Tibial nerve (tissue), 4 donors: ENCODE results near the gene TRIP11.

Source experiments
- CTCF ChIP-seq, 5 experiments: fragments of 200-600 bp in 3 of 5; fragments of 450-650 bp in 2 of 5; sonication (generic) in 3 of 5; IDR thresholded peaks; one replicate each; pipeline ENCODE4 v1.5.1; 2016 to 2019; ENCODE audit warnings: antibody characterized with exemption in 5 of 5, mild to moderate bottlenecking in 3 of 5, moderate library complexity in 2 of 5
- EP300 ChIP-seq, 2 donors: sonication (generic); formaldehyde crosslinking; IDR thresholded peaks; one replicate each; pipeline ENCODE4 v1.6.1; 2017; ENCODE audit warnings: antibody characterized with exemption in 2 of 2, mild to moderate bottlenecking in 1 of 2
- POLR2A ChIP-seq, 2 donors: fragments of 450-650 bp; IDR thresholded peaks; one replicate each; pipeline ENCODE4 v1.6.1; 2017; ENCODE audit warnings: antibody characterized with exemption in 2 of 2, mild to moderate bottlenecking in 2 of 2, moderate library complexity in 2 of 2

DNA sequence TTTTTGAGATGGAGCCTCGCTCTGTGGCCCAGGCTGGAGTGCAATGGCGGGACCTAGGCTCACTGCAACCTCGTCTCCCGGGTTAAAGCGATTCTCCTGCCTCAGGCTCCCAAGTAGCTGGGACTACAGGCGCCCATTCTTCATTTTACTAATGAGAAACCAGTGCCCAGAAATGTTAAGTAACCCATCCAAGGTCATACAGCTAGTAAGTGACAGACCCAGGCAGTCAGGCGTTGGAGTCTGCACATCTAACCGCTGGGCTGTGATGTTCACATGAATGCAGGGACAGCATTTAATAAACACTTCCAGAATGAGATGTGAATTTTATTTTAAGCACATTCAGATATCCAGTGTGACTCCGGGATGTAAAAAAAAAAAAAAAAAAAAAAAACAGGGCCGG, 1.3 kb upstream of the TRIP11 start:
- TF ChIP-seq CTCF (IDR thresholded peaks at IDR 0.05) (no peak), POLR2A (IDR thresholded peaks at IDR 0.05) (no peak), EP300 (IDR thresholded peaks at IDR 0.05) (no peak)
